Thyroid gland (tissue), 4 donors: Measurements from ENCODE around the gene FAR1. TPM values are rescaled to one million over a fixed set of nuclear protein-coding genes. Genes with fewer than 3 reads are reported as not detected.

Experiments
- DNase-seq, 2 donors: peaks; one replicate each; pipeline ENCODE4 v3.0.0-alpha.2; 2019
- H3K27ac ChIP-seq, 3 donors: fragments of 200-600 bp; sonication (generic); 1 replicate in 2 of 3; 2 replicates in 1 of 3; pipeline ENCODE4 v1.5.1; 2016 to 2019; ENCODE audit warnings: mild to moderate bottlenecking in 1 of 3, moderate library complexity in 1 of 3
- H3K27me3 ChIP-seq: fragments of 200-600 bp; sonication (generic); one replicate; pipeline ENCODE4 v1.5.1; 2019
- H3K36me3 ChIP-seq, 2 donors: fragments of 200-600 bp; sonication (generic); one replicate each; pipeline ENCODE4 v1.5.1; 2016 to 2019
- H3K4me1 ChIP-seq, 2 donors: fragments of 200-600 bp; sonication (generic); one replicate each; pipeline ENCODE4 v1.5.1; 2017 to 2019
- H3K4me3 ChIP-seq, 3 donors: fragments of 200-600 bp; sonication (generic); replicated peaks in 1 of 3; 1 replicate in 2 of 3; 2 replicates in 1 of 3; pipeline ENCODE4 v1.5.1; 2016; ENCODE audit warnings: mild to moderate bottlenecking in 1 of 3
- H3K9me3 ChIP-seq: fragments of 200-600 bp; sonication (generic); one replicate; pipeline ENCODE4 v1.5.1; 2017
- CTCF ChIP-seq, 6 experiments: fragments of 200-600 bp in 3 of 6; fragments of 450-650 bp in 3 of 6; sonication (generic) in 3 of 6; IDR thresholded peaks; one replicate each; pipeline ENCODE4 v1.5.1; 2016 to 2019; ENCODE audit warnings: antibody characterized with exemption in 6 of 6, mild to moderate bottlenecking in 2 of 6, inconsistent platforms in 1 of 6, moderate library complexity in 1 of 6
- POLR2A ChIP-seq, 2 donors: fragments of 450-650 bp; IDR thresholded peaks; one replicate each; pipeline ENCODE4 v1.6.1; 2017; ENCODE audit warnings: antibody characterized with exemption in 2 of 2, mild to moderate bottlenecking in 2 of 2, moderate library complexity in 1 of 2
- WGBS, 2 donors: methylation state at CpG; one replicate each; pipeline ENCODE4 v1.1.5; 2017; 5-methylcytosine and 5-hydroxymethylcytosine counted together
- intact Hi-C: fragments of 100-400 bp; cut with DNase I; formaldehyde crosslinking; loops from one replicate; pipeline ENCODE4 v1.15.1; 2023
- total RNA-seq, 4 donors: library from RNA; depleted of rRNA; stranded (reverse); fragments of >200 nt; gene quantifications; one replicate each; pipeline ENCODE4 v1.2.3, GENCODE V29; 2016

FAR1 gene
- total RNA-seq, 4 donors from 2014 or later, result 43.8 to 76.0 (median 48.9) TPM

GRCh38 chr11:13676576-13676975 is 8.1 kb downstream of the FAR1 start:
- intact Hi-C loops, result no loop called here
- no peaks in the 10 kb centered on the region for H3K36me3 ChIP-seq
- H3K4me3 ChIP-seq, result no peak overlapping the region
- H3K27me3 ChIP-seq, result no peaks in the 10 kb centered on the region
- 94 to 97% methylated on average over 1 of the region's 1 CpG for whole genome bisulfite sequencing, 2 donors
- TF ChIP-seq POLR2A (IDR thresholded peaks at IDR 0.05), result no peak
- no peak for TF ChIP-seq CTCF (IDR thresholded peaks at IDR 0.05)
- no peak for DNase-seq
- H3K9me3 ChIP-seq, result no peaks in the 10 kb centered on the region
- peaks cover 0 to 4% of the 10 kb centered on the region in 2 donors for H3K4me1 ChIP-seq
- H3K27ac ChIP-seq, result no peak overlapping the region

DNA sequence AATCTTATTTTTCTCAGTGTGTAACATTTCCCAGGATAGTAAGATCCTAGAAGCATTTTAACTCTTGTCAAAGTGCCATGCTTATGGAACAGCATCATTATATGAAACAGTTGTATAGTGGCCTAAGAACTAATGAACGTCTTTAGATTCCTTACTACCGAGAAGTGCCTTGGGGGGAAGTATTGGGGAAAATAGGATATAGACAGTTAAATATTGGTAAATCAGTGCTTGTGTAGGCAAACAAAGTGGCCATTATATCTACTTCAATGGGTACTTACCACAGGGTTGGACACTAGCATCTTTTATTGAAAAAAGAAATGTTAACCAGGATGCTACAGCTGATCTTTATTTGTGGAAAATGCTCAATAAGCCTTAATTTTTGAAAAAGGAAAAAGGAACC is 11.3 kb downstream of the FAR1 start:
- H3K4me1 ChIP-seq, result peaks cover 4 to 5% of the 10 kb centered on the region in 2 donors
- no peaks in the 10 kb centered on the region for H3K27me3 ChIP-seq
- H3K9me3 ChIP-seq, result no peaks in the 10 kb centered on the region
- H3K27ac ChIP-seq, result no peak overlapping the region
- 94 to 95% methylated on average over 2 of the region's 2 CpGs for WGBS, 2 donors
- H3K4me3 ChIP-seq, result no peak overlapping the region
- H3K36me3 ChIP-seq, result no peaks in the 10 kb centered on the region
- no peak for TF ChIP-seq CTCF (IDR thresholded peaks at IDR 0.05)
- no peak for TF ChIP-seq POLR2A (IDR thresholded peaks at IDR 0.05)
- DNase-seq, result no peak
- intact Hi-C loops, result no loop called here

GRCh38 chr11:13680501-13681264 is 12.2 kb downstream of the FAR1 start:
- 95 to 96% methylated on average over 4 of the region's 4 CpGs for WGBS, 2 donors
- Histone ChIP-seq H3K4me1 (peaks cover under 1 to 5% of the 10 kb centered on the region in 2 donors), H3K9me3 (no peaks in the 10 kb centered on the region), H3K27ac (no peak overlapping the region), H3K4me3 (no peak overlapping the region), H3K27me3 (no peaks in the 10 kb centered on the region), H3K36me3 (no peaks in the 10 kb centered on the region)
- no peak for TF ChIP-seq POLR2A (IDR thresholded peaks at IDR 0.05)
- TF ChIP-seq CTCF (IDR thresholded peaks at IDR 0.05), result no peak
- intact Hi-C loops, result no loop called here
- DNase-seq, result no peak

GRCh38 chr11:13681446-13681845 is 13.0 kb downstream of the FAR1 start:
- TF ChIP-seq POLR2A (IDR thresholded peaks at IDR 0.05), result no peak
- no peak for TF ChIP-seq CTCF (IDR thresholded peaks at IDR 0.05)
- Histone ChIP-seq H3K27me3 (no peaks in the 10 kb centered on the region), H3K9me3 (no peaks in the 10 kb centered on the region), H3K27ac (no peak overlapping the region), H3K4me3 (no peak overlapping the region), H3K4me1 (peaks cover 0 to 5% of the 10 kb centered on the region in 2 donors), H3K36me3 (no peaks in the 10 kb centered on the region)
- no peak for DNase-seq
- WGBS, 2 donors, result 93 to 94% methylated on average over 2 of the region's 2 CpGs
- intact Hi-C loops, result no loop called here

- Histone ChIP-seq H3K4me1 (peaks cover 0 to 5% of the 10 kb centered on the region in 2 donors), H3K27me3 (no peaks in the 10 kb centered on the region), H3K4me3 (no peak overlapping the region), H3K36me3 (no peaks in the 10 kb centered on the region), H3K27ac (no peak overlapping the region), H3K9me3 (no peaks in the 10 kb centered on the region)
- intact Hi-C loops, result no loop called here
- TF ChIP-seq CTCF (IDR thresholded peaks at IDR 0.05) (no peak), POLR2A (IDR thresholded peaks at IDR 0.05) (no peak)
- DNase-seq, result no peak
- 76 to 89% methylated on average over 1 of the region's 1 CpG for WGBS, 2 donors
Measured at GRCh38 chr11:13682212-13682611, 13.7 kb downstream of the FAR1 start.
